Breast epithelium (tissue), 4 donors: ENCODE data around the gene MCM3. TPM values are rescaled to one million over a fixed set of nuclear protein-coding genes. Genes with fewer than 3 reads are reported as not detected.

Experiments used
- DNase-seq, 2 donors: peaks; one replicate each; pipeline ENCODE4 v3.0.0-alpha.2; 2019; ENCODE audit warnings: low spot score in 2 of 2
- H3K27ac ChIP-seq, 2 donors: fragments of 200-600 bp; sonication (generic) in 1 of 2; one replicate each; pipeline ENCODE4 v1.5.1; 2016 to 2019; ENCODE audit warnings: mild to moderate bottlenecking in 1 of 2
- H3K27me3 ChIP-seq, 2 donors: fragments of 200-600 bp; sonication (generic) in 1 of 2; one replicate each; pipeline versions ENCODE4 v1.5.1 to v1.6.0; 2017 to 2019; ENCODE audit warnings: control low read depth in 1 of 2, mild to moderate bottlenecking in 1 of 2
- H3K36me3 ChIP-seq: fragments of 200-600 bp; one replicate; pipeline ENCODE4 v1.5.1; 2019
- H3K4me1 ChIP-seq, 2 donors: fragments of 200-600 bp; sonication (generic); one replicate each; pipeline ENCODE4 v1.5.1; 2016 to 2019; ENCODE audit warnings: control low read depth in 1 of 2
- H3K4me3 ChIP-seq, 3 donors: fragments of 200-600 bp; sonication (generic); 1 replicate in 2 of 3; 2 replicates in 1 of 3; pipeline ENCODE4 v1.5.1; 2016 to 2019; ENCODE audit warnings: mild to moderate bottlenecking in 3 of 3, moderate library complexity in 2 of 3
- H3K9me3 ChIP-seq, 2 donors: fragments of 200-600 bp; sonication (generic) in 1 of 2; one replicate each; pipeline ENCODE4 v1.5.1; 2016 to 2019; ENCODE audit warnings: control low read depth in 1 of 2
- POLR2A ChIP-seq: fragments of 450-650 bp; IDR thresholded peaks from one replicate; pipeline ENCODE4 v1.6.1; 2016; ENCODE audit warnings: antibody characterized with exemption, mild to moderate bottlenecking, moderate library complexity
- POLR2AphosphoS5 ChIP-seq, 3 donors: sonication (generic); formaldehyde crosslinking; IDR thresholded peaks; one replicate each; pipeline ENCODE4 v1.6.1; 2017; ENCODE audit warnings: antibody characterized with exemption in 3 of 3
- intact Hi-C: fragments of 100-400 bp; cut with DNase I; formaldehyde crosslinking; loops from one replicate; pipeline ENCODE4 v1.15.1; 2023; ENCODE audit warnings: low total_unique reads
- total RNA-seq, 3 donors: library from RNA; depleted of rRNA; stranded (reverse); fragments of >200 nt; gene quantifications; one replicate each; pipeline ENCODE4 v1.1.0, GENCODE V29; 2016
- TF ChIP-seq, protein P1 (sequence below), 3 donors: fragments of 450-650 bp; IDR thresholded peaks; one replicate each; pipeline ENCODE4 v1.5.1; 2016 to 2017; ENCODE audit warnings: antibody characterized with exemption in 3 of 3, mild to moderate bottlenecking in 3 of 3, moderate library complexity in 3 of 3

The MCM3 gene
- total RNA-seq, 3 donors from 2014 or later = 31.2 to 44.5 (median 43.3) TPM

DNA sequence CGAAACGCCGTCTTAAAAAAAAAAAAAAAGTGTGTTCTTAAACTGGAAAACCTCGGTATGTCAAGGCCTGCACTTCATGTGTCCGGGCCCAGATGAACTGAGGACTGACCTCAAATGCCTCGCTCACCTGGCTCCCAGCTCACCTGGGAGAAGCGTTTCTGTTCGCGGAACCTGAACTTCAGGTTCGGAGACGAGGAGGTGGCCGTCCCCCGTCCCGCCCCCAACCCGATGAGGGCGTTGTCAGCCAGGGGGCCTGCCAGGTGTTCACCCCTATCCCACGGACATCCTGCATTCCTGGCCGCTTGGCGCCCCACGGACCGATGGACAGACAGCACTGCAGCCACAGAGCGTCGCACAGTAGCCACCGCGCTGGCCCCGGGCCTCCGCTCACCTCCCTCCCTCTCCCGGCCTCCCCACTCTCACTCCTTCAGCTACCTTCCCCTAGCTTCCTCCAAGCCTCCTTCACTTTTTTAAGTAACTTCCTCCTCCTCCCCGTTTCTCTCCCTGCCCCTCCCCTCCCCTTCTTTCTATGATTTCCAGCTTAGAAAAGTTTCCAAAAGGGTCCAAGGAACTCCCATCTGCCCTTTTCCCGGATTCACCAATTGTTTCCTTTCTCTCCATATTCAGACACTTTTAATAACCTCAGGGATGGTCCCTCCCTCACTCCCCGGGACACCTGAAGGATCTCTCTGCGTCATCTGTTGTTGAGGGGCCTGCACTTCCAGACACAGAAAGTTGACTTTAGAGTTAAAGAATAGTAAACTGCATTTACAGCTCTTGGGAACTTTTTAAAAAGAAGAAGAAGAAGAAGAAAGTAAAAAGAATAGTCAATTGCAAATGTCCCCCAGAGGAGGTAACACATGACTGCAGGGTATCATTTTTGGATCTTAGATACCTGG lies 22.7 kb upstream of the MCM3 start:
- Histone ChIP-seq H3K9me3 (no peaks in the 10 kb centered on the region), H3K27me3 (no peaks in the 10 kb centered on the region), H3K4me1 (peaks cover 0 to 8% of the 10 kb centered on the region in 2 donors), H3K27ac (peak overlapping the region in 1 of 2 donors; percentile 8), H3K4me3 (no peak overlapping the region), H3K36me3 (no peaks in the 10 kb centered on the region)
- intact Hi-C loops = no loop called here
- no peak for DNase-seq
- TF ChIP-seq POLR2A (no peak), POLR2AphosphoS5 (IDR thresholded peaks at IDR 0.05) (no peak)
- TF ChIP-seq, protein P1, sequence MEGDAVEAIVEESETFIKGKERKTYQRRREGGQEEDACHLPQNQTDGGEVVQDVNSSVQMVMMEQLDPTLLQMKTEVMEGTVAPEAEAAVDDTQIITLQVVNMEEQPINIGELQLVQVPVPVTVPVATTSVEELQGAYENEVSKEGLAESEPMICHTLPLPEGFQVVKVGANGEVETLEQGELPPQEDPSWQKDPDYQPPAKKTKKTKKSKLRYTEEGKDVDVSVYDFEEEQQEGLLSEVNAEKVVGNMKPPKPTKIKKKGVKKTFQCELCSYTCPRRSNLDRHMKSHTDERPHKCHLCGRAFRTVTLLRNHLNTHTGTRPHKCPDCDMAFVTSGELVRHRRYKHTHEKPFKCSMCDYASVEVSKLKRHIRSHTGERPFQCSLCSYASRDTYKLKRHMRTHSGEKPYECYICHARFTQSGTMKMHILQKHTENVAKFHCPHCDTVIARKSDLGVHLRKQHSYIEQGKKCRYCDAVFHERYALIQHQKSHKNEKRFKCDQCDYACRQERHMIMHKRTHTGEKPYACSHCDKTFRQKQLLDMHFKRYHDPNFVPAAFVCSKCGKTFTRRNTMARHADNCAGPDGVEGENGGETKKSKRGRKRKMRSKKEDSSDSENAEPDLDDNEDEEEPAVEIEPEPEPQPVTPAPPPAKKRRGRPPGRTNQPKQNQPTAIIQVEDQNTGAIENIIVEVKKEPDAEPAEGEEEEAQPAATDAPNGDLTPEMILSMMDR (IDR thresholded peaks at IDR 0.05) = no peak

DNA sequence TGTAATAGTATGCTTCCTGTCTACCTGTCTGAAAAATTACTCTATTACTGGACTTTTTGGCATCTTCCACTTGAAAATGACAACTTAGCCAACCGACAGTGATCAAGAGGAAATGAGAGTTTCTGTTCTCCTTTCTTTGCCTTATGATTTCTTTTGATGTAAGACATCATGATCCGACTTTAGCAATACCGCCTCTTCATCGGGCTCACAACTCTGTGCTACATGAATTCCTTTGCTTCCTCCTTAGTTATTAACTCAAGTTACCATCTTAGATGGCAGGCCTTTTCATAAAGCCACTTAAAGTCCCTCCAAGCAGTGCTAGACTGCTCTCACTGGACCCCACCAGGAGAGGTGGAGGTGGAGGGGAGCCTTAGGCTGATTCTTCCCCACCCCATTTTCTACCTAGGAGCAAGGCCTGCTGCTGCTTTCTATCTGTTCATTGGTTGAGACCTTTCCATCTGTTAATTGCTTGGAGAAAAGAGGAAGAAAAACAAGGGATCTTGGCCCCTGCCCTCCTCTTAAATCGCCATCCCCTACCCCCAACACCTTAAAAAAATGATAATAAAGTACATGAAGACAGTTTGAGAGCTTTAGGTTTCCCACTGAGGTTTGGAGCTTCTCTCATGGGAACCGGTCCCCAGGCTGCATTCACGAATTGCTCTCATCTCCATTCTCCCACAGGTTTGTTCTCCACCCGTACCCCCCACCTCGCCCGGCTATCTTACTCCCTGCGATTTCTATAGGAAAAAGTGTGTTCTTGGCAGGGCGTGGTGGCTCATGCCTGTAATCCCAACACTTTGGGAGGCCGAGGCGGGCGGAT lies 21.6 kb upstream of the MCM3 start:
- H3K36me3 ChIP-seq = no peaks in the 10 kb centered on the region
- H3K4me1 ChIP-seq = peaks cover 0 to 8% of the 10 kb centered on the region in 2 donors
- TF ChIP-seq POLR2AphosphoS5 (IDR thresholded peaks at IDR 0.05) = no peak
- no peak for TF ChIP-seq POLR2A
- TF ChIP-seq, protein P1 (IDR thresholded peaks at IDR 0.05) = no peak
- no peak overlapping the region for H3K4me3 ChIP-seq
- H3K27ac ChIP-seq = peak overlapping the region; percentile 32 to 38
- no peaks in the 10 kb centered on the region for H3K9me3 ChIP-seq
- H3K27me3 ChIP-seq = no peaks in the 10 kb centered on the region
- no peak for DNase-seq
- intact Hi-C loops = no loop called here

DNA sequence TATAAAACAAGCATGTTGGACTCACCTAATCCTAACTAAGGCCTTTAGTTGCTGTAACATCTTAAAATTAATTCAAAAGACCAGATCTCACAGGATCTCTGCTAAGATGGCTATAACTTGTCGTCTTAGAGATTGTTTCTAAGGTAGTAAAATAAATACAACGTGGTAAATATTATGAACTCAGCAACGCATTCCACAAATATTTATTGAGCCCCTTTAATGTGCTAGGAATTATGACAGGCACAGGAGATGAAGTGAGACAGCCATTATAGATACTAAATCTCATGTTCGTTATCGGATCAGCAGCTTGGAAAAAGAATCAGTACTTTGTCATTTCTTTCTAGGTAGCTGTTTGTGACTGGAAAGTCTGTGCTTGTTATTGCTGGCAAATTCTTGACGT lies 20.9 kb upstream of the MCM3 start:
- Histone ChIP-seq H3K36me3 (no peaks in the 10 kb centered on the region), H3K27me3 (no peaks in the 10 kb centered on the region), H3K4me1 (peaks cover 0 to 8% of the 10 kb centered on the region in 2 donors), H3K9me3 (peaks cover 0 to 3% of the 10 kb centered on the region in 2 donors), H3K27ac (peak overlapping the region; percentile 32 to 54), H3K4me3 (peak overlapping the region in 1 of 3 donors; percentile 44)
- DNase-seq = no peak
- intact Hi-C loops = no loop called here
- no peak for TF ChIP-seq POLR2AphosphoS5 (IDR thresholded peaks at IDR 0.05)
- TF ChIP-seq POLR2A = no peak
- TF ChIP-seq, protein P1 (IDR thresholded peaks at IDR 0.05) = no peak

DNA sequence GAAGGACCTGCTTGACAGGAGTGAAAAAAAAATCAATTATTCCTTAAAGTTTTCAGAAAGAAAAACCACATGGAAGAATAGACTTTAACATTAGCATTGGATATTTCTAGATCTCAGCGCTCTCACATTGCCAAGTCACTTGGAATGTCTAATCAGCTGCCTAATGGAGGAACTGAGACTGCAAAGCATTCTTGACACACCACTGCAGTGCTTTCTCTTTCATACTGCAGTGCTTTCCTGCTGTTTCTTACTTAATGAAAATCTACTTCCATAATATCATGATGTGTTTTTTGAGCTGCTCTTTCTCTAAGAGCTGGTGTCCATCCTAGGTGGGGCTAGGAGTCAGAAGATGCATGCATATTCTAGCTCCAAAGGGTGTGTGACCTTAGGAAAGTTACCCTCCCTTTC lies 20.4 kb upstream of the MCM3 start:
- peak overlapping the region; percentile 32 to 54 for H3K27ac ChIP-seq
- DNase-seq = no peak
- peaks cover 0 to 3% of the 10 kb centered on the region in 2 donors for H3K9me3 ChIP-seq
- intact Hi-C loops = no loop called here
- H3K27me3 ChIP-seq = no peaks in the 10 kb centered on the region
- H3K4me1 ChIP-seq = peaks cover 0 to 8% of the 10 kb centered on the region in 2 donors
- peak overlapping the region in 1 of 3 donors; percentile 44 for H3K4me3 ChIP-seq
- no peaks in the 10 kb centered on the region for H3K36me3 ChIP-seq
- no peak for TF ChIP-seq POLR2AphosphoS5 (IDR thresholded peaks at IDR 0.05)
- no peak for TF ChIP-seq POLR2A
- TF ChIP-seq, protein P1 (IDR thresholded peaks at IDR 0.05) = no peak
